Mesothelial cell of epicardium (in vitro differentiated cells): ENCODE measurements around the gene WNT3A. TPM values are rescaled to one million over a fixed set of nuclear protein-coding genes. Genes with fewer than 3 reads are reported as not detected.
A peak's percentile ranks its signal among the peaks of the same experiment; 100 is the strongest.

Experiments
- DNase-seq, 2 experiments: peaks; one replicate each; pipeline ENCODE4 v3.0.0; 2021; ENCODE audit warnings: low spot score in 2 of 2; ENCODE audit not compliant: unreplicated experiment in 2 of 2
- H3K27ac Mint-ChIP-seq: 2 replicates; pipeline ENCODE4 v1.8.0; 2021; ENCODE audit warnings: mixed read lengths
- H3K27me3 Mint-ChIP-seq: 2 replicates; pipeline ENCODE4 v1.8.0; 2021; ENCODE audit warnings: low read depth, mixed read lengths
- H3K36me3 Mint-ChIP-seq: 2 replicates; pipeline ENCODE4 v1.8.0; 2021; ENCODE audit warnings: mixed read lengths
- H3K4me1 Mint-ChIP-seq: 2 replicates; pipeline ENCODE4 v1.8.0; 2021; ENCODE audit warnings: mixed read lengths
- H3K4me3 Mint-ChIP-seq: 2 replicates; pipeline ENCODE4 v1.8.0; 2021; ENCODE audit warnings: mild to moderate bottlenecking, moderate library complexity, mixed read lengths
- H3K9me3 Mint-ChIP-seq: 2 replicates; pipeline ENCODE4 v1.8.0; 2021; ENCODE audit warnings: mixed read lengths
- total RNA-seq: library from RNA; stranded (reverse); gene quantifications from 3 replicates; pipeline ENCODE4 v1.2.1, GENCODE V29; 2021
- TF ChIP-seq, protein P1 (sequence below): fragments of 200-600 bp; sonication (generic); IDR thresholded peaks from one replicate; pipeline ENCODE4 v1.5.0; 2021; ENCODE audit warnings: antibody characterized with exemption; ENCODE audit not compliant: unreplicated experiment

WNT3A gene
- total RNA-seq, 1 donor from 2014 or later = 0.16 TPM

- DNase-seq = no peak
These were observed 98.6 kb downstream of the WNT3A start for GRCh38 chr1:228105270-228105995.

GRCh38 chr1:228105996-228106799 is 99.4 kb downstream of the WNT3A start:
- H3K9me3 Mint-ChIP-seq = no peaks in the 10 kb centered on the region
- no peaks in the 10 kb centered on the region for H3K27me3 Mint-ChIP-seq
- no peaks in the 10 kb centered on the region for H3K36me3 Mint-ChIP-seq
- DNase-seq = no peak
- TF ChIP-seq, protein P1, sequence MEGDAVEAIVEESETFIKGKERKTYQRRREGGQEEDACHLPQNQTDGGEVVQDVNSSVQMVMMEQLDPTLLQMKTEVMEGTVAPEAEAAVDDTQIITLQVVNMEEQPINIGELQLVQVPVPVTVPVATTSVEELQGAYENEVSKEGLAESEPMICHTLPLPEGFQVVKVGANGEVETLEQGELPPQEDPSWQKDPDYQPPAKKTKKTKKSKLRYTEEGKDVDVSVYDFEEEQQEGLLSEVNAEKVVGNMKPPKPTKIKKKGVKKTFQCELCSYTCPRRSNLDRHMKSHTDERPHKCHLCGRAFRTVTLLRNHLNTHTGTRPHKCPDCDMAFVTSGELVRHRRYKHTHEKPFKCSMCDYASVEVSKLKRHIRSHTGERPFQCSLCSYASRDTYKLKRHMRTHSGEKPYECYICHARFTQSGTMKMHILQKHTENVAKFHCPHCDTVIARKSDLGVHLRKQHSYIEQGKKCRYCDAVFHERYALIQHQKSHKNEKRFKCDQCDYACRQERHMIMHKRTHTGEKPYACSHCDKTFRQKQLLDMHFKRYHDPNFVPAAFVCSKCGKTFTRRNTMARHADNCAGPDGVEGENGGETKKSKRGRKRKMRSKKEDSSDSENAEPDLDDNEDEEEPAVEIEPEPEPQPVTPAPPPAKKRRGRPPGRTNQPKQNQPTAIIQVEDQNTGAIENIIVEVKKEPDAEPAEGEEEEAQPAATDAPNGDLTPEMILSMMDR = no peak
- peaks cover 39% of the 10 kb centered on the region for H3K4me1 Mint-ChIP-seq
- H3K27ac Mint-ChIP-seq = no peak overlapping the region
- H3K4me3 Mint-ChIP-seq = peak overlapping the region; percentile 43

More at GRCh38 chr1:228105270-228105995, 98.6 kb downstream of the WNT3A start:
- H3K9me3 Mint-ChIP-seq = no peaks in the 10 kb centered on the region
- no peak overlapping the region for H3K4me3 Mint-ChIP-seq
- H3K4me1 Mint-ChIP-seq = peaks cover 35% of the 10 kb centered on the region
- TF ChIP-seq, protein P1 = no peak
- H3K27me3 Mint-ChIP-seq = no peaks in the 10 kb centered on the region
- no peak overlapping the region for H3K27ac Mint-ChIP-seq
- H3K36me3 Mint-ChIP-seq = no peaks in the 10 kb centered on the region

DNA sequence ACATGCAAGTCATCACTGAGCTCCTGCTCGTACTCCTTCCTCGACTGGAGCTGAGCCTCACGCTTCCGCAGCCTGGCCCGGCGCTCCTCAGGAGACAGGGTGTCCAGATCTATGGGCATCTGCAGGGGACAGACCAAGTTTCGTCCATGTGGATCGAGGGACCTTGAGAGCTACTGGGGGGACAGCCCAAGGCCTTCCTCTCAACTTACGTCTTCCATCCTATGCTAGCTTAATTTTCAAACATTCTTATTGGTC is 99.9 kb downstream of the WNT3A start:
- H3K4me3 Mint-ChIP-seq = no peak overlapping the region
- H3K36me3 Mint-ChIP-seq = no peaks in the 10 kb centered on the region
- H3K9me3 Mint-ChIP-seq = no peaks in the 10 kb centered on the region
- TF ChIP-seq, protein P1 = no peak
- DNase-seq = no peak
- H3K27me3 Mint-ChIP-seq = no peaks in the 10 kb centered on the region
- no peak overlapping the region for H3K27ac Mint-ChIP-seq
- H3K4me1 Mint-ChIP-seq = peaks cover 35% of the 10 kb centered on the region

DNA sequence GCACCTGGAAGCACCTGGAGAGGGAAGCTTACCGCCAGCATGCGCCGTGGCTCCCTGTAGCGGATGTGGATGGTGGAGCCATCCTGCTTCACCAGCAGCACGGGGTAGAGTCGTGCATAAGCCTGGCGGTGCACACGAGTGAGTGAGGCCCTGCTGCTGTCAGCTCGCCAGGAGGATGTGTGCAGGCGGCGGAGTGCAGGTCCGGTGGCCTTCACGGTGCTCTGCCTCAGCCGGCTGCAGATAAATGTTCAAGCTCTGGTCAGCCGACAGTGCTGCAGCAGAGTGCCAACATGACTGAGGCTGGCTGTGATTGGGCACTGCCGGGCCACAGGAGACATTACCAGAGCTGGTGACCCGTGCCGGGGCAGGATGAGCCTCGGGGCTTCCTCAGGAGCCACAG is 100.8 kb downstream of the WNT3A start:
- no peak for DNase-seq
- Mint-ChIP-seq H3K27ac (no peak overlapping the region), H3K27me3 (no peaks in the 10 kb centered on the region), H3K4me1 (peaks cover 35% of the 10 kb centered on the region), H3K4me3 (peak overlapping the region; percentile 91), H3K9me3 (no peaks in the 10 kb centered on the region), H3K36me3 (no peaks in the 10 kb centered on the region)
- TF ChIP-seq, protein P1 = no peak

DNA sequence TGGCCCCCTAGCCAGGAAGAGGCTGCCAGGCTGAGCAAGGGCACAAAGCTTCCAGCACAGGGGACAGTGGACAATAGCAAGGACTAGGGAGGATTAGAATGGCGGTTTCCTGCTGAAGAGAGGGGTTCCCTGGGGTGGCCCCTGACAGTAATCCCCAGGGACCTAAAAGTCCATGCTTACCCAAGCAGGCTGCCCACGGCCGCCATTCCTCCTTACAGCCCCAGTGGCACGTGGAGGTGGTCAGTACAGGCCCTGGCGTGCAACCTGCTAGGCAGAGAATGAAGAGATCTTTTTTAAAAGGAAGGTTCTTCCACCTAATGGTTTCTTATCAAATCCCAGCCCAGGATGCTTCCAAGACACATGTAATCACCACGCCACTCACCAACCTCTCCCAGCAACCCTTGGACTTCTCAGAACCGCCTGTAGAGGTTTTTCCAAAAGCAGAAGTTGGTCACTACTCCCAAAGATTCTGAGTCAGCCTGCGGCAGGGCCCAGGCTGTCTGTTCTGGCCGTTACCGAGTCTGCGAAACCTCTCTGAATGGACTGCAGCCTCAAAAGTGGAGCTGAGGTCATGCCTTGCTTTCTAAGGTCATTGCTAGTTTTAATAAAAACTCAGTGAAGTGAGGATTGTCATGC is 101.4 kb downstream of the WNT3A start:
- Mint-ChIP-seq H3K9me3 (no peaks in the 10 kb centered on the region), H3K4me3 (peak overlapping the region; percentile 91), H3K27me3 (no peaks in the 10 kb centered on the region), H3K4me1 (peaks cover 32% of the 10 kb centered on the region), H3K36me3 (no peaks in the 10 kb centered on the region), H3K27ac (peak overlapping the region; percentile 99)
- TF ChIP-seq, protein P1 = no peak
- DNase-seq = no peak
